Measurements from ENCODE around the gene LHX2.

Gene LHX2

GRCh38 chr9:124046189-124046588 is 34.6 kb downstream of the LHX2 start:
- TF ChIP-seq REST (IDR thresholded peaks at IDR 0.05; ENCODE audit: low read depth) = no peak
- TF ChIP-seq ZBTB7A (IDR thresholded peaks at IDR 0.05; ENCODE audit: low read depth) = no peak
- TF ChIP-seq FOXM1 (IDR thresholded peaks at IDR 0.05; ENCODE audit: borderline replicate concordance, low read depth) = no peak
- TF ChIP-seq CREB1 (IDR thresholded peaks at IDR 0.05; ENCODE audit: low read depth) = no peak
- no peak for TF ChIP-seq EP300 (IDR thresholded peaks at IDR 0.05; ENCODE audit: borderline replicate concordance)
- no peak for TF ChIP-seq RAD21 (IDR thresholded peaks at IDR 0.05; ENCODE audit: low read depth)
- TF ChIP-seq NFIC (IDR thresholded peaks at IDR 0.05) = no peak
- TF ChIP-seq MAX (IDR thresholded peaks at IDR 0.05) = no peak
- no peak for TF ChIP-seq TCF12 (IDR thresholded peaks at IDR 0.05; ENCODE audit: low read depth)
- TF ChIP-seq TEAD4 (IDR thresholded peaks at IDR 0.05) = no peak
- TF ChIP-seq YY1 (IDR thresholded peaks at IDR 0.05; ENCODE audit: low read depth) = no peak
- TF ChIP-seq EGR1 (IDR thresholded peaks at IDR 0.05) = no peak
- TF ChIP-seq CEBPB (IDR thresholded peaks at IDR 0.05) = no peak
- TF ChIP-seq TAF1 (IDR thresholded peaks at IDR 0.05; ENCODE audit: low read depth) = no peak
- TF ChIP-seq USF1 (IDR thresholded peaks at IDR 0.05) = no peak

GRCh38 chr9:124047251-124047672 is 35.7 kb downstream of the LHX2 start:
- TF ChIP-seq MAX (IDR thresholded peaks at IDR 0.05) (no peak), EGR1 (IDR thresholded peaks at IDR 0.05) (no peak), NFIC (IDR thresholded peaks at IDR 0.05) (no peak), RAD21 (IDR thresholded peaks at IDR 0.05; ENCODE audit: low read depth) (no peak), USF1 (IDR thresholded peaks at IDR 0.05) (no peak), YY1 (IDR thresholded peaks at IDR 0.05; ENCODE audit: low read depth) (no peak), CEBPB (IDR thresholded peaks at IDR 0.05) (no peak), ZBTB7A (IDR thresholded peaks at IDR 0.05; ENCODE audit: low read depth) (no peak), TAF1 (IDR thresholded peaks at IDR 0.05; ENCODE audit: low read depth) (no peak), CREB1 (IDR thresholded peaks at IDR 0.05; ENCODE audit: low read depth) (no peak), REST (IDR thresholded peaks at IDR 0.05; ENCODE audit: low read depth) (no peak), TEAD4 (IDR thresholded peaks at IDR 0.05) (no peak), TCF12 (IDR thresholded peaks at IDR 0.05; ENCODE audit: low read depth) (no peak), FOXM1 (IDR thresholded peaks at IDR 0.05; ENCODE audit: borderline replicate concordance, low read depth) (no peak), EP300 (IDR thresholded peaks at IDR 0.05; ENCODE audit: borderline replicate concordance) (no peak)

GRCh38 chr9:124050955-124051354 is 39.4 kb downstream of the LHX2 start:
- TF ChIP-seq USF1 (IDR thresholded peaks at IDR 0.05) (no peak), TAF1 (IDR thresholded peaks at IDR 0.05; ENCODE audit: low read depth) (no peak), EP300 (IDR thresholded peaks at IDR 0.05; ENCODE audit: borderline replicate concordance) (no peak), ZBTB7A (IDR thresholded peaks at IDR 0.05; ENCODE audit: low read depth) (no peak), RAD21 (IDR thresholded peaks at IDR 0.05; ENCODE audit: low read depth) (no peak), CEBPB (IDR thresholded peaks at IDR 0.05) (no peak), REST (IDR thresholded peaks at IDR 0.05; ENCODE audit: low read depth) (no peak), CREB1 (IDR thresholded peaks at IDR 0.05; ENCODE audit: low read depth) (no peak), TCF12 (IDR thresholded peaks at IDR 0.05; ENCODE audit: low read depth) (no peak)

GRCh38 chr9:124052401-124052800 is 40.8 kb downstream of the LHX2 start:
- TF ChIP-seq REST (IDR thresholded peaks at IDR 0.05; ENCODE audit: low read depth) = no peak
- no peak for TF ChIP-seq NFIC (IDR thresholded peaks at IDR 0.05)
- no peak for TF ChIP-seq MAX (IDR thresholded peaks at IDR 0.05)
- TF ChIP-seq YY1 (IDR thresholded peaks at IDR 0.05; ENCODE audit: low read depth) = no peak
- no peak for TF ChIP-seq CREB1 (IDR thresholded peaks at IDR 0.05; ENCODE audit: low read depth)
- TF ChIP-seq EGR1 (IDR thresholded peaks at IDR 0.05) = no peak
- no peak for TF ChIP-seq RAD21 (IDR thresholded peaks at IDR 0.05; ENCODE audit: low read depth)
- TF ChIP-seq USF1 (IDR thresholded peaks at IDR 0.05) = no peak
- TF ChIP-seq TCF12 (IDR thresholded peaks at IDR 0.05; ENCODE audit: low read depth) = no peak
- no peak for TF ChIP-seq TAF1 (IDR thresholded peaks at IDR 0.05; ENCODE audit: low read depth)
- TF ChIP-seq CEBPB (IDR thresholded peaks at IDR 0.05) = no peak
- TF ChIP-seq FOXM1 (IDR thresholded peaks at IDR 0.05; ENCODE audit: borderline replicate concordance, low read depth) = no peak
- TF ChIP-seq EP300 (IDR thresholded peaks at IDR 0.05; ENCODE audit: borderline replicate concordance) = no peak
